H1 (cell line): ENCODE data around the gene CAMTA2. TPM values are rescaled to one million over a fixed set of nuclear protein-coding genes. Genes with fewer than 3 reads are reported as not detected.

Experiments used
- CBX5 ChIP-seq: fragments of 300-800, 300-1000 bp; sonication (generic); IDR thresholded peaks from 2 replicates; pipeline ENCODE4 v1.7.1; 2016; ENCODE audit warnings: antibody characterized with exemption, low read length, low read depth
- CBX8 ChIP-seq: fragments of 300-800, 300-1000 bp; sonication (generic); IDR thresholded peaks from 2 replicates; pipeline ENCODE4 v1.7.1; 2016; ENCODE audit warnings: low read depth, low read length, borderline replicate concordance
- CEBPB ChIP-seq: IDR thresholded peaks from 2 replicates; pipeline ENCODE4 v1.6.1; 2012; ENCODE audit warnings: low read depth, low read length
- CHD1 ChIP-seq: IDR thresholded peaks from 2 replicates; pipeline ENCODE4 v1.6.1; 2012; ENCODE audit warnings: low read depth, low read length, improper control_type of control experiment
- CTBP2 ChIP-seq: IDR thresholded peaks from 2 replicates; pipeline ENCODE4 v1.7.0; 2011; ENCODE audit warnings: borderline replicate concordance, mild to moderate bottlenecking, moderate library complexity, mixed read lengths, low read length; ENCODE audit not compliant: insufficient read depth, insufficient read length
- EGR1 ChIP-seq: IDR thresholded peaks from 2 replicates; pipeline ENCODE4 v1.6.1; 2011; ENCODE audit warnings: low read depth, low read length, borderline replicate concordance
- EP300 ChIP-seq, 2 experiments: IDR thresholded peaks; 1 replicate in 1 of 2; 2 replicates in 1 of 2; pipeline ENCODE4 v1.6.1; 2011 to 2012; ENCODE audit warnings: low read depth in 2 of 2, low read length in 2 of 2, mild to moderate bottlenecking in 2 of 2, borderline replicate concordance in 1 of 2, inconsistent platforms in 1 of 2, moderate library complexity in 1 of 2
- FOSL1 ChIP-seq: IDR thresholded peaks from 2 replicates; pipeline ENCODE4 v1.6.1; 2011; ENCODE audit warnings: mild to moderate bottlenecking, low read depth, low read length, moderate library complexity; ENCODE audit not compliant: insufficient read depth
- GTF2F1 ChIP-seq: IDR thresholded peaks from 2 replicates; pipeline ENCODE4 v1.6.1; 2012; ENCODE audit warnings: low read depth, low read length, improper control_type of control experiment, borderline replicate concordance
- HDAC6 ChIP-seq: IDR thresholded peaks from one replicate; pipeline ENCODE4 v1.7.1; 2012; ENCODE audit warnings: low read depth, mild to moderate bottlenecking, inconsistent platforms, low read length, moderate library complexity
- KDM4A ChIP-seq: IDR thresholded peaks from one replicate; pipeline ENCODE4 v1.7.1; 2012; ENCODE audit warnings: low read depth, mild to moderate bottlenecking, moderate library complexity, low read length, inconsistent platforms; ENCODE audit not compliant: severe bottlenecking
- KDM5A ChIP-seq: fragments of 200-600 bp; IDR thresholded peaks from 2 replicates; pipeline ENCODE4 v1.7.1; 2012; ENCODE audit warnings: mild to moderate bottlenecking, low read length, inconsistent platforms, mixed read lengths
- NANOG ChIP-seq: IDR thresholded peaks from 2 replicates; pipeline ENCODE4 v1.6.1; 2011; ENCODE audit warnings: low read length, low read depth, mild to moderate bottlenecking, inconsistent platforms; ENCODE audit not compliant: insufficient read depth, poor library complexity, severe bottlenecking
- POLR2AphosphoS5 ChIP-seq: IDR thresholded peaks from 2 replicates; pipeline ENCODE4 v1.6.1; 2011; ENCODE audit warnings: low read depth, low read length
- RAD21 ChIP-seq, 2 experiments: IDR thresholded peaks in 1 of 2; conservative IDR thresholded peaks in 1 of 2; 2 replicates each; pipeline ENCODE4 v1.6.1; 2011; ENCODE audit warnings: low read depth in 2 of 2, low read length in 2 of 2, improper control_type of control experiment in 1 of 2, inconsistent platforms in 1 of 2, mild to moderate bottlenecking in 1 of 2, moderate library complexity in 1 of 2
- RNF2 ChIP-seq: fragments of 200-900, 300-1000 bp; sonication (generic); IDR thresholded peaks from 2 replicates; pipeline ENCODE4 v1.7.1; 2016; ENCODE audit warnings: borderline replicate concordance, low read depth, mild to moderate bottlenecking, antibody characterized with exemption, low read length; ENCODE audit not compliant: poor library complexity, severe bottlenecking; ENCODE audit errors: missing control alignments
- SIX5 ChIP-seq: IDR thresholded peaks from 2 replicates; pipeline ENCODE4 v1.6.1; 2011; ENCODE audit warnings: mild to moderate bottlenecking, low read depth, low read length
- SRF ChIP-seq: IDR thresholded peaks from 2 replicates; pipeline ENCODE4 v1.6.1; 2011; ENCODE audit warnings: mild to moderate bottlenecking, low read depth, low read length, moderate library complexity
- SUZ12 ChIP-seq: fragments of 200-600 bp; sonication (generic); IDR thresholded peaks from 2 replicates; pipeline ENCODE4 v1.6.1; 2012; ENCODE audit warnings: mild to moderate bottlenecking, inconsistent platforms, low read length, moderate library complexity, mixed read lengths
- polyA plus RNA-seq, 7 experiments: library from polyadenylated mRNA; depleted of rRNA in 3 of 7; stranded (reverse) in 5 of 7; unstranded in 2 of 7; fragments of >200 nt in 5 of 7; fragments of 200-250 nt in 2 of 7; gene quantifications; 1 replicate in 5 of 7; 2 replicates in 1 of 7; 4 replicates in 1 of 7; pipeline versions ENCODE4 v1.2.1 to v1.2.3, GENCODE V29; 2011 to 2013; ENCODE audit warnings: missing spikeins in 2 of 7, mixed read lengths in 2 of 7
- total RNA-seq: library from RNA; stranded (reverse); fragmentation: NEBNext Ultra II Directional; extraction: Animal tissue kit (Norgen Biotek cat#: 25700); gene quantifications from 2 replicates; pipeline ENCODE4 v1.2.1, GENCODE V29; 2021

The CAMTA2 gene
- total and polyA plus RNA-seq, 2 of the 8 experiments (the other 6 are each of a cell fraction or from before 2014, with no cell fraction given), result 5.5 to 12.0 TPM

GRCh38 chr17:4986951-4987766, at the start of gene CAMTA2 (continued):
- no peak for TF ChIP-seq RNF2
- no peak for TF ChIP-seq CHD1
- no peak for TF ChIP-seq HDAC6
- TF ChIP-seq CEBPB, result no peak
- TF ChIP-seq RAD21 (IDR thresholded peaks at IDR 0.05 in 1 of 2, conservative IDR thresholded peaks at IDR 0.05 in 1 of 2; ENCODE audit: low read depth in 2 of 2, low read length in 2 of 2), result peak in 1 of 2 experiments; percentile 27; a peak in 1 of 4 replicates
- TF ChIP-seq KDM5A, result no peak
- no peak for TF ChIP-seq CBX8
- TF ChIP-seq SIX5, result no peak
- TF ChIP-seq KDM4A, result peak; percentile 95
- TF ChIP-seq SRF, result no peak
- no peak for TF ChIP-seq GTF2F1
- TF ChIP-seq POLR2AphosphoS5, result no peak
- no peak for TF ChIP-seq CBX5
- TF ChIP-seq EP300 (IDR thresholded peaks at IDR 0.05; ENCODE audit: borderline replicate concordance in 1 of 2, low read depth in 2 of 2, low read length in 2 of 2), result peak in 1 of 2 experiments; percentile 29; a peak in 1 of 3 replicates
- TF ChIP-seq SUZ12, result no peak
- no peak for TF ChIP-seq CTBP2
- no peak for TF ChIP-seq FOSL1
- no peak for TF ChIP-seq NANOG
- TF ChIP-seq EGR1, result no peak
